Kidney (tissue), 14 donors: ENCODE results near the gene KLHL21. TPM values are rescaled to one million over a fixed set of nuclear protein-coding genes. Genes with fewer than 3 reads are reported as not detected.
A peak's percentile ranks its signal among the peaks of the same experiment; 100 is the strongest.

ENCODE experiments used
- DNase-seq, 5 donors: peaks; one replicate each; pipeline ENCODE4 v3.0.0-alpha.2; 2013 to 2020
- FAIRE-seq: peaks from 2 replicates; lab custom pipeline; 2012; peaks lifted over from hg19 to GRCh38; lab: Jason Lieb, UNC
- H3K27ac ChIP-seq, 2 donors: one replicate each; pipeline ENCODE4 v1.7.0; 2013; ENCODE audit warnings: low read depth in 2 of 2, low read length in 2 of 2, inconsistent platforms in 1 of 2
- H3K27me3 ChIP-seq: one replicate; pipeline ENCODE4 v1.7.1; 2013; ENCODE audit warnings: low read length, inconsistent platforms; ENCODE audit not compliant: control insufficient read depth, insufficient read depth
- H3K36me3 ChIP-seq, 3 donors: one replicate each; pipeline versions ENCODE4 v1.7.0 to v1.7.1; 2013; ENCODE audit warnings: low read length in 3 of 3, control low read depth in 1 of 3, inconsistent platforms in 1 of 3; ENCODE audit not compliant: insufficient read depth in 3 of 3, control insufficient read depth in 2 of 3
- H3K4me1 ChIP-seq, 3 donors: one replicate each; pipeline versions ENCODE4 v1.7.0 to v1.7.1; 2013; ENCODE audit warnings: low read length in 3 of 3, inconsistent platforms in 1 of 3, low read depth in 1 of 3; ENCODE audit not compliant: control insufficient read depth in 2 of 3, insufficient read depth in 2 of 3
- H3K4me3 ChIP-seq, 3 donors: one replicate each; pipeline versions ENCODE4 v1.7.0 to v1.8.1; 2013; ENCODE audit warnings: low read length in 3 of 3, control low read depth in 1 of 3, inconsistent platforms in 1 of 3
- H3K9ac ChIP-seq, 3 donors: one replicate each; pipeline versions ENCODE4 v1.7.0 to v1.7.1; 2013; ENCODE audit warnings: low read length in 3 of 3, control low read depth in 1 of 3, inconsistent platforms in 1 of 3
- H3K9me3 ChIP-seq, 3 donors: one replicate each; pipeline versions ENCODE4 v1.7.0 to v1.7.1; 2013; ENCODE audit warnings: low read length in 3 of 3, control low read depth in 1 of 3, inconsistent platforms in 1 of 3; ENCODE audit not compliant: control insufficient read depth in 2 of 3, insufficient read depth in 1 of 3
- intact Hi-C: fragments of 100-400 bp; cut with DNase I; formaldehyde crosslinking; loops from one replicate; pipeline ENCODE4 v1.11.1; 2022
- polyA plus RNA-seq: library from polyadenylated mRNA; stranded (reverse); fragments of 350-450 nt; fragmentation: Illumina TruSeq; extraction: RNeasy Lipid Tissue Mini Kit (QIAGEN cat#74804); gene quantifications from one replicate; pipeline ENCODE4 v1.2.3, GENCODE V29; 2014; ENCODE audit warnings: low read depth, low replicate concordance; ENCODE audit not compliant: insufficient read depth
- total RNA-seq: library from RNA; stranded (reverse); fragmentation: NEBNext Ultra II Directional; extraction: Animal tissue kit (Norgen Biotek cat#: 25700); gene quantifications from one replicate; pipeline ENCODE4 v1.2.1, GENCODE V29; 2021
- TF ChIP-seq, protein P1 (sequence below): IDR thresholded peaks from 3 replicates; pipeline ENCODE4 v1.5.1; 2012; ENCODE audit warnings: mild to moderate bottlenecking, moderate library complexity, borderline replicate concordance; ENCODE audit not compliant: insufficient read depth; ENCODE audit errors: extremely low read depth
- donor health status: control.
- donor health status: control.
- donor health status: control.
- donor health status: control.
- donor health status: control.
- donor health status: DM: yes; HTN: yes; CAD: no.
- donor health status: Normal renal cell carcinoma (clear cell type).

KLHL21 gene
- total and polyA plus RNA-seq, 2 donors from 2014 or later: 13.9 to 25.0 TPM

GRCh38 chr1:6619045-6619444 lies 16.4 kb upstream of the KLHL21 start:
- no peak overlapping the region for H3K4me3 ChIP-seq
- peaks cover 4 to 31% (median 9%) of the 10 kb centered on the region in 3 donors for H3K36me3 ChIP-seq
- TF ChIP-seq, protein P1, sequence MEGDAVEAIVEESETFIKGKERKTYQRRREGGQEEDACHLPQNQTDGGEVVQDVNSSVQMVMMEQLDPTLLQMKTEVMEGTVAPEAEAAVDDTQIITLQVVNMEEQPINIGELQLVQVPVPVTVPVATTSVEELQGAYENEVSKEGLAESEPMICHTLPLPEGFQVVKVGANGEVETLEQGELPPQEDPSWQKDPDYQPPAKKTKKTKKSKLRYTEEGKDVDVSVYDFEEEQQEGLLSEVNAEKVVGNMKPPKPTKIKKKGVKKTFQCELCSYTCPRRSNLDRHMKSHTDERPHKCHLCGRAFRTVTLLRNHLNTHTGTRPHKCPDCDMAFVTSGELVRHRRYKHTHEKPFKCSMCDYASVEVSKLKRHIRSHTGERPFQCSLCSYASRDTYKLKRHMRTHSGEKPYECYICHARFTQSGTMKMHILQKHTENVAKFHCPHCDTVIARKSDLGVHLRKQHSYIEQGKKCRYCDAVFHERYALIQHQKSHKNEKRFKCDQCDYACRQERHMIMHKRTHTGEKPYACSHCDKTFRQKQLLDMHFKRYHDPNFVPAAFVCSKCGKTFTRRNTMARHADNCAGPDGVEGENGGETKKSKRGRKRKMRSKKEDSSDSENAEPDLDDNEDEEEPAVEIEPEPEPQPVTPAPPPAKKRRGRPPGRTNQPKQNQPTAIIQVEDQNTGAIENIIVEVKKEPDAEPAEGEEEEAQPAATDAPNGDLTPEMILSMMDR: no peak
- peaks cover 0 to 11% (median 0%) of the 10 kb centered on the region in 3 donors for H3K4me1 ChIP-seq
- no peak for FAIRE-seq
- H3K9me3 ChIP-seq: no peaks in the 10 kb centered on the region
- no peak for DNase-seq
- H3K9ac ChIP-seq: no peak overlapping the region
- no peak overlapping the region for H3K27ac ChIP-seq
- no peaks in the 10 kb centered on the region for H3K27me3 ChIP-seq
- intact Hi-C loops: no loop called here

DNA sequence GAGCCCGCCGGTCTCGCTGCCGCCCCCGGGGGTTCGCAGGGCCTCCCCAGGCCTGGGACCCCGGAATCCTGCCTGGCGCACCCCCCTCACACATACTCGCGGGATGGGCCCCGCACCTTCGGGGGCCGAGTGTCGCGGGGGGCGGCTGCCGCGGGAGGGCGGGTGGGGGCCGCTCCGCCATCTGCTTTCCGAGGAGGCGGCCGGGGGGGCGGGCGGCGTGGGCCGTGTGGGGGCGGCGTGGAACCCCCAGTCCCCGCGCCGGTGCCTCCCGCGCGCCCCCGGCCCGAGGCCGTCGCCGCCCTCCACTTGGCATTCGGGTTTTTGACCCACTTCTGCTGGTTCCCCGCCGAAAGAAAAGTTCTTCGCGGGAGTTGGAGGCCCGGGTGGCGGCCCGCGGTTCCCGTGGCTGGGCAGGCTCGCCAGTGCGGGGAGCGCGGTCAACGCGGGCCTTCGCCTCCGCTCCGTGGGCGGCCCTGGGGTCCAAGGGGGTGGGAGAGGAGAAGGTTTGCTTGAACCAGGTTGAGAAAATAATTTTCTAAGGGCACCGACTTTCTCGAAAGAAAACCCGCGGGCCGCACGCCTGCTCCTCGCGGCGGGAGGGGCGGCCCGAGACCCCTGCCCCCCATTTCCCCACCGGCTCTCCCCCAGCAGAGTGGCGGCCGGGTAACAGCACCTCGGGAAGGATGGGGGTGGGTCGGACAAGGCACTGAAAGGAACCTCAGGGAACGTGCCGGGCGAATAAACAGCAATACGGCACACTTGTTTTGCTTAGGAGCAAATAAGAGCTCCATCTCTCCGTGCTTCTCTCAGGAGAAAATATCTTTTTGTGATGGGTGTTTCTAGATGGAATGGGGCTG lies 12.5 kb upstream of the KLHL21 start:
- no peaks in the 10 kb centered on the region for H3K27me3 ChIP-seq
- intact Hi-C loops: no loop called here
- no peaks in the 10 kb centered on the region for H3K4me1 ChIP-seq
- H3K36me3 ChIP-seq: peaks cover 2 to 15% (median 2%) of the 10 kb centered on the region in 3 donors
- peak overlapping the region; percentile 32 to 67 for H3K27ac ChIP-seq
- TF ChIP-seq, protein P1: no peak
- FAIRE-seq (no peak), DNase-seq (peak in 2 of 5 donors; percentile 39 to 81)
- no peaks in the 10 kb centered on the region for H3K9me3 ChIP-seq
- H3K4me3 ChIP-seq: peak overlapping the region; percentile 37 to 63 (median 52)
- peak overlapping the region in 2 of 3 donors; percentile 17 to 29 for H3K9ac ChIP-seq

- intact Hi-C loops: no loop called here
- TF ChIP-seq, protein P1: no peak
- no peaks in the 10 kb centered on the region for H3K27me3 ChIP-seq
- no peak for FAIRE-seq
- H3K9me3 ChIP-seq: no peaks in the 10 kb centered on the region
- DNase-seq: peak; percentile 56 to 91 (median 81)
- H3K27ac ChIP-seq: peak overlapping the region; percentile 90 to 93
- peak overlapping the region in 1 of 3 donors; percentile 64 for H3K4me3 ChIP-seq
- no peaks in the 10 kb centered on the region for H3K4me1 ChIP-seq
- H3K9ac ChIP-seq: peak overlapping the region in 2 of 3 donors; percentile 32 to 61
- H3K36me3 ChIP-seq: peaks cover 0 to 8% (median 0%) of the 10 kb centered on the region in 3 donors
These were observed 11.6 kb upstream of the KLHL21 start for GRCh38 chr1:6614019-6614928.
